SIG-M5 treated with dmso at 0.1 percent for 504 hours (cell line): ENCODE data around the gene DDX42.
A peak's percentile ranks its signal among the peaks of the same experiment; 100 is the strongest.
"Not testable (repeated sequence)": the region's sequence is repeated elsewhere in the genome, so short reads cannot be mapped to it uniquely, and the experiment has no call there.

ENCODE experiments used
- DNase-seq: peaks from one replicate; lab custom pipeline; 2025; ENCODE audit not compliant: unreplicated experiment; lab: John Stamatoyannopoulos, UW

Gene DDX42

DNA sequence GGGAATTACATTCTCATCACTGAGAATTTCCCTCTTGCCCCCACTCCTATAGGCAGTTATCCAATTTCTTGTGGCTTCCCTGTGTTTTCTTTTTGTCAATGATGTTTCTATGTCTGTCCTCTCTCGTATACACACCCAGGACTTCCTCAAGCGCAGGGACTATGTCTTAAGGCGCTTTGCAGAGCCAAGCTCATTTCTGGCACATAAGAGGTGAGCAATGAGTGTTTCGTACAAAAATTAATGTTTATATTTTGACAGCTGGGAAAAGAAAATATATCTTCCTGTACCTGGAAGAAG is 947 bp downstream of the DDX42 start:
- peak; percentile 48 for DNase-seq

DNA sequence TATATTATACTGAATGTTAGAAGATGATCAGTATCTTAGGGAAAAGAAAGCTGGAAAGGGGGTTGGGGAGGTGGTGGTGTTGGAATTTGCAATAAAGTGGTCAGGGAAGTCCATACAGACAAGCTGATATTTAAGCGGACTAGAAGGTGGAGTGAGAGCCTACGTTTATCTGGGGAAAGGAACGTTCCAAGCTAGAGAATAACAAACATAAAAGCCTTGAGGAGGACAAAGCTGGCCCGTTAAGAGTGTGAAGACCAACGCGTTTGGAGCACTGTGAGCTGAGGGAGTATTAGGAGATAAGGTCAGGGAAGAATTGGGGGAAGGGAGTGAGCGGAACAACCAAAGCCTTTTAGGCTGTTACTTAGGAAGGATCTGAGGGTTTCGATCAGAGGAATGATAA is 1.4 kb downstream of the DDX42 start:
- DNase-seq, result no peak

DNA sequence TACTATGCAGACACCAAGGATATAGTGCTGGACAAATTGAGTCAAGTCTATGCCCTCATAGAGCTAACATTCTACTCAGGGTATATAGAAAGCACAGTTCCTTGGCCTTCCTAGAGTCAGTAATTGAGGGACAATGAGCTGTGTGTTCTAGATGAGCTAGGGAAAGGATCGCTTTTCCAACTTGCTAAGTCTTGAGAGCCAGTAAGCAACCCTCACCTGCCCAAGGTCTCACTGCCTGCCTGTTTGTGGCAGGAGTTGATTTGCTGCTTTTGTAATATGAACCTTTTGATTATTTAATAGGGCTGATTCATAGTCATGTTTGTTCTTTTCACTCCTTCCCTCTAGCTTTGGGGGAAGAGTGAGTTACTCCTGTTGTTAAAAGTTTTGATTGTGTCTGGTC is 6.5 kb downstream of the DDX42 start:
- DNase-seq, result peak; percentile 62

DNA sequence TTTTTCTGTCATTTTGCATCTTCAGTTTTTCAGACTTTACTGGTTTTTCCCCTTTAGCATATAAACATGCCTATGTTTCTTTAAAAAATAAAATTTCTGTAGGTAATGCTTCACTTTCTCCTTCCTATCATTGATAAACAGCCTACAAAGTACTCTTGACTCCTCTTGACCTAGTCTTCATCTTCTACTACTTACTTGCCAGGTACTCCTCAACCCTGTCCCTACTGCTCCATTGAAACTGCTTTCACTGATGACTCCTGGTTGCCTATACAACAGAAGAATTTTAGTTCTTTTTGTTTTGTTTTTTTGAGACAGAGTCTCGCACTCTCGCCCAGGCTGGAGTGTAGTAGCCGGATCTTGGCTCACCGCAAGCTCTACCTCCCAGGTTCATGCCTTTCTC is 7.0 kb downstream of the DDX42 start:
- DNase-seq, result no peak

DNA sequence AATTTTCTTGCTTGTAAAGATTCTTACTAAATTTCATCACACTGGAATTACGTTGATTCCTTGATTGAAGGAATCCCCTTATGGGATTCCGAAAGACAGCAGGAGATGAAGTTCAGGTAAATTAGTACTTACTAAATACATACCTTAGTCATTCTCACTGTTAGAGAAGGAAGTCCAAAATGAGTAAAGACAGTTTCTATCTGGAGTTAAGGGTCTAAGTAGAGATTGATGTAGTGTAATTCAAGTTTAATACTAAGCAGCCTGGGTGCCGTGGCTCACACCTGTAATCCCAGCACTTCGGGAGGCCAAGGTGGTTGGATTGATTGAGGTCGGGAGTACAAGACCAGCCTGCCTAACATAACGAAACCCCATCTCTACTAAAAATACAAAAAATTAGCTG is 9.6 kb downstream of the DDX42 start:
- DNase-seq, result no peak

DNA sequence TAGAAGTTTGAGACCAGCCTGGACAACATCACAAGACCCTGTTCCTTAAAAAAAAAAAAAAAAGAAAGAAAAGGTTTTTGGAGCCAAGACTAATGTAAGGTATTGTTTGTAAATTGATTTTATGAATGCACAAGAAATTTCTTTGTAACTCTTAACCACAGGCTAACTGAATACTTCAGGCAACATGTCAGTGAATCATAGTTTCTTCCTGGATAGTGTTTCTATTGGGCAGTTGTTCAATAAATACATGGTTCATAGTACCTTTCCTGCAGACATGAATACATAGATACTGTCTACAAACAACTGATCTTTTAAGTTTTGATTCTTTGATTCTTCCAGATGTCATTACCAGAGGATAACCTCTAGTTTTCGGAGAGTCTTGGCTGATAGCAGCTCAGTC is 11.6 kb downstream of the DDX42 start:
- DNase-seq, result no peak

DNA sequence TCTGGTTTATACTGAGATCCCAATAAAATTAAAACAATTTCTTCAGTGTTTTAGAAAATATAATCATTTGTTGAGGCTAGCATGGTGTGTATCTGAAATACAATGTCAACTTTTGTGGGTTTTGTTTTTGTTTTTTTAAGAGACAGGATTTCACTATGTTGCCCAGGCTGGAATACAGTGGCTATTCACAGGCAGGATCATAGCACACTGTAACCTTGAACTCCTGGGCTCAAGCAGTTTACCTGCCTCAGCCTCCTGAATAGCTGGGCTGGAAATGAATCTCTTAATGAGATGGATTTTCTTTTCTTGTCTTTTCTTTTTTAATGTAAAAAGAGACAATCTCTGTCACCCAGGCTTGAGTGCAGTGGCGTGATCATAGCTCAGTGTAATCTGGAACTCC is 12.1 kb downstream of the DDX42 start:
- DNase-seq, result no peak

DNA sequence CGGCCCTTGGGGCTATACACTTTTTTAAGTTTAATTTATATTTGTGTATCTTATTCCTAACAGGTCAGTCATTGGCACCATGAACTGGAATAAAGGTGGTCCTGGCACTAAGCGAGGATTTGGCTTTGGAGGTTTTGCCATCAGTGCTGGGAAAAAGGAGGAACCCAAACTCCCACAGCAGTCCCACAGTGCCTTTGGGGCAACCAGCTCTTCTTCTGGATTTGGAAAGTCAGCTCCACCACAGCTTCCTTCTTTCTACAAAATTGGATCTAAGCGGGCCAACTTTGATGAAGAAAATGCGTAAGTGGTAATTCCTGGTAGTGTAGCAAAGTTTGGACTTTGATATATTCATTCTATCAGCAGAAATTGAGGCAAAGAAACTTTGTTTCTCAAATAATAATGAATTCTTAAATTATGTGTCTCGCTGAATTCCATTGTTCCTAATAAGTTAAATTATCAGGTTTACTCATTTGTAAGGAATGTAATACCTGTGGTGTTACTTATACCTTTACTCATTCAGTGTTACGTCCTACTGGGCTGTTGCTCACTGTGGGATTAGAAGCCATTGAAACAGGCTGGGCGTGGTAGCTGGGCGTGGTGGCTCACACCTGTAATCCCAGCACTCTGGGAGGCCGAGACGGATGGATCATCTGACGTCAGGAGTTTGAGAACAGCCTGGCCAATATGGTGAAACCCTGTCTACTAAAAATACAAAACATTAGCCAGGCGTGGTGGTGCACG is 13.2 kb downstream of the DDX42 start:
- no peak for DNase-seq

DNA sequence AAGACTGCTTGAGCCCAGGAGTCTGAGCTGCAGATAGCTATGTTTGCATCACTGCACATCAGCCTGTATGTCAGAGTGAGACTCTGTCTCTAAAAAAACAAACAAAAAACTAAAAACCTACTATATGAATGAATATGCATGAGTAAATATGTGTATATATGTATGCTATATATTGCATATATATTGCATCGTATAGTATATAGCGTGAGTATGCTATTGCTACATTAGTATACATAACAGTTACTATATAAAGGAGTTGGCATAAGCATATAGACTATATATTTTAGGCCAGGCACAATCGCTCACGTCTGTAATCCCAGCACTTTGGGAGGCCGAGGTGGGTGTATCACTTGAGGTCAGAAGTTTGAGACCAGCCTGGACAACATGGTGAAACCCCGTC is 16.1 kb downstream of the DDX42 start:
- DNase-seq, result no peak

DNA sequence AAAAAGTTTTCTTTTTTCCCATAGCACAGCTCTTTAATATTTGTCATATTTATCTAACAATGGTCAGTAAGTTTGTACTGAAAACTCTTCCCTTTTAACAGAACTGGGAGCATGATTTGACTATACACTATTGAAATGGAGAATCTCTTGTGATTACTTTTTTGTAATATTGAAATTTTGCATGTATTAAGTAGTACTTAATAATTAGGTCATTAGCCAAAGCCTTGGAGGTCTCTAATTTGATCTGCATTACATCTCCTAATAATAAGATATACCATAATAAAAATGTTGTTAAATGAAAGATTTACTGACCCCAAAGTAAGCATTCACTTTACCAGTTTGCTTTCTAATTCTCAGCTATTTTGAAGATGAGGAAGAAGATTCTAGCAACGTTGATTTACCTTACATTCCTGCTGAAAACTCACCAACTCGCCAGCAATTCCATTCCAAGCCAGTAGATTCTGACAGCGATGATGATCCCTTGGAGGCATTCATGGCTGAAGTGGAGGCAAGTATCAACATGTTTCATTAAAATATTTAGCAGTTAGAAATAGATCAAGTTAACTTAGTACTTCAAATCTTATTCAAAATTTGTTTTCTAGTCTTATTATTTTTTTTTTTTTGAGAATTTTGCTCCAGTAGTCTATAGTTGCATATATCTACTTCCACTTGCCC is 18.2 kb downstream of the DDX42 start:
- no peak for DNase-seq

DNA sequence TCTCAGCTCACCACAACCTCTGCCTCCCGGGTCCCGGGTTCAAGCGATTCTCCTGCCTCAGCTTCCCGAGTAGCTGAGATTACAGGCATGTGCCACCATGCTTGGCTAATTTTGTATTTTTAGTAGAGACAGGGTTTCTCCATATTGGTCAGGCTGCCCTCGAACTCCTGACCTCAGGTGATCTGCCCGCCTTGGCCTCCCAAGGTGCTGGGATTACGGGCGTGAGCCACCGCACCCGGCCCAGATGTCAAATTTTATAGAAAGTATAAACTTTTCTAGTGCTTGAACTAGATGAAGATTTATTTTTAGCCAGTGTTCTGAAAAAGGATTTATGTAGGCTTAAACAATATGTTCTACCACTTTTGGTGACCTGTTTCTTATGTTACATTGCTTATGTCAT is 22.4 kb downstream of the DDX42 start:
- DNase-seq, result not testable (repeated sequence)

DNA sequence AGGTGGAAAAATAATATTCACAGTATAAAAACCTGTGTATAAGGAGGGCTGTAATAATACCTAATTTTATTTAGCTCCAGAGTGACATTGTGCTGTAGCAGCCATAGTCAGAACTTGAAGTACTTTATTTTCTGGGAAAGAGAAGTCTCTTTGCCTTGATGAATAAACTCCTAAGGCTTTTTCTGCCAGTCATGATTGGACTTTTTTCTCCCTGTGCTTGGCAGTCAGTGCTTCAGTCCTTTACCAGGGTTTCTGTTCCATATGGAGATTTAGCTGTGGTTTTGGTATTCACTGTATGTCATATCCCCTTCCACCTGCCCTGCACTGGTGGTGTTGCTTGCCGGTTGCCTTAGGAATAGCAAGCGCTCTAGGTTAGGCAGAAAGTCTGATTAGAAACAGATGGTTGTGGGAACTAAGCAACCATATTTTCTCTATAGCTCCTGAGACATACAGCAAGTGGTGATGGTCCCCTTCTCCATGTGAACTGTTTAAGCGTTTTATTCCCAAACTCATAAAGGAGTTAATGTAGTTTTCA is 24.7 kb downstream of the DDX42 start:
- DNase-seq, result no peak

DNA sequence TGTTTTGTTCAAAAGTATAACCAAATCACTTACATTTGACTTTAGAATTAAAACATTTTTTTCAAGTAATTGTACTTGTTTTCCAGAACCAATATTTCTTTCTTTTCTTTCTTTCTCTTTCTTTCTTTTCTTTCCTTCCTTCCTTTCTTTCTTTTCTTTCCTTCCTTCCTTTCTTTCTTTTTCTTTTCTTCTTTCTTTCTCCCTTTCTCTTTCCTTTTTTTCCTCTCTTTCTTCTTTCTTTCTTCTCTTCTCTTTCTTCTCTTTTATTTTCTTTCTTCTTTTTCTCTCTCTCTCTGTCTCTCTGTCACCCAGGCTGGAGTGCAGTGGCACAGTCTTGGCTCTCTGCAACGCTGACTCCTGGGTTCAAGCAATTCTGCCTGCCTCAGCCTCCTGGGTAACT is 26.8 kb downstream of the DDX42 start:
- no peak for DNase-seq

DNA sequence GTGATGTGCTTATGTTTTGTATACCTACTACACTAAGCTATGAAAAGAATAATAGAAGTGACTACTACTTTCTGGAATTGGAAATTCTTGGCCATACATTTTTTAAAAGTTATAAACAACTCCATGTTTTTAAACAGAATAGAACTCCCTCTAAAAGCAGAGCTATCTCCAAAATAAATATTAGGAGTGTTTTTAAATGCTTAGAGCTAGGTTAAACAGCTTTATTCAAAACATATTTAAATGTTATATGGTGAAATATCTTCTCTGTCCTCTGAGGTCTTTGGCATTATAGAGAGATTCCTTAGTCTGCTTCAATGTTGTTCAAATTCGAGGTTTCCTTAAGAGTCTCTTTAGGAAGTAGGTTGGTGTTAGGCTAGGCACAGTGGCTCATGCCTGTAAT is 30.4 kb downstream of the DDX42 start:
- DNase-seq, result no peak

DNA sequence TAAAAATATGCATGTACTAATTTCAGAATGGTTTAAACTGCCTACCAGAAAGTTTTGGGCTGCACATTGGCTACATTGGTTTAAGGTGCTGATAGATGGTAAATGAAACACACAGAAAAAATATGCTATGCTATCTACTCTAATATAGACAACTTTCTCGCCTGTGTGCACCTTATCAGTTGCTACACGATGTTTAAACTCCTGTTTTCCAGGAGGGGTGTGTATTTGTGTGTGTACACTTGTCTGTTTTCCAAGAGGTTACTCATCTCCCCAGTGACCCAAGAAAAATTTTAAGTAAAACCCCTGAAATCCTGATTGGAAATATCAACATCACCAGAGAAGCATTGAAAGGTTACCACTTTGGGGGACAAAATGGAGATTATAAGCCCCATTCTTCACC is 31.6 kb downstream of the DDX42 start:
- DNase-seq, result no peak

DNA sequence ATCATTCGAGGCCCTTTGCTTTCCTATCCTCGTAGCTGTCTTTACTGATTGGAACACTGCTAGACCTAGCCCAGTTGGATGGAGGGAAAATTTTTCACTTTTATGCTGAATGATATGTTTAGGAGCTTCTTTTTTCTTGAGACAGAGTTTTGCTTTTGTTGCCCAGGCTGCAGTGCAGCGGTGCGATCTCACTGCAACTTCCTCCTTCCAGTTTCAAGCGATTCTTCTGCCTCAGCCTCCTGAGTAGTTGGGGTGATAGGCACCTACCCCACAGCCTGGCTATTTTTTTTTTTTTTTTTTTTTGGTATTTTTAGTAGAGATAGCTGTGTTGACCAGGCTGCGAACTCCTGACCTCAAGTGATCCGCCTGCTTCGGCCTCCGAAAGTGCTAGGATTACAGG is 36.0 kb downstream of the DDX42 start:
- DNase-seq, result no peak

DNA sequence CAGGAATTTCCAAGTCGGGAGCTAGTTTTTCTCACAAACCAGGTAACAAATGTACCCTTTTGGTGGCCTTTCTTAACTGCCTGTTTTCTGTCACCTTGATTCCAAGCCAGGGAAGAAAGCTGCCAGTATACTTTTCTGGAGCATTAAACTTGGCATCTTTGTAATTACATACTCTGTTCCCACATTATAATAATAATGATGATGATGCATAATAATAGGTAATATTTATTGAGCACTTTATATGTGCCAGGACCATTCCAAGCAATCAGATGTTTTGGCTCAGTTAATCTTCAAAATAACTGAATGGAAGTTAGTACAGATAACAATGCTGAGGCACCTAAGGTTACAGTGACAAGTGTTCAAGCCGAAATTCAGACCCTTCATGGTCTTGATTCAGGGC is 42.2 kb downstream of the DDX42 start:
- DNase-seq, result no peak

DNA sequence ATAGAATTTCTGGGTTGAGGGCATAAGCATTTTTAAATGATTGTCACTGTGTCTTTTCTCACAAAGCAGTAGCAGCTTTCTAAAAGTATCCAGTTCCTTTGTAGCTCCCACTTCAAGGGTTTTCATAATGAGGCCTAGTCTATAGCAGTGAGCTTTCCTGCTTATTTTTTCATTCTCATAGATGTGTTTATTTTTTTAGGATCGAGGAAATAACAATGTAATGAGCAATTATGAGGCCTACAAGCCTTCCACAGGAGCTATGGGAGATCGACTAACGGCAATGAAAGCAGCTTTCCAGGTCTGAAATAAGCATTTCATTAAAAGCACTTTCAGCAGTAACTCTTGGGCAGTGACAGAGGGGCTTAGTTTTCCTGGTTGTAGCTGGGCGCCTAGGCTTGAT is 42.7 kb downstream of the DDX42 start:
- no peak for DNase-seq

DNA sequence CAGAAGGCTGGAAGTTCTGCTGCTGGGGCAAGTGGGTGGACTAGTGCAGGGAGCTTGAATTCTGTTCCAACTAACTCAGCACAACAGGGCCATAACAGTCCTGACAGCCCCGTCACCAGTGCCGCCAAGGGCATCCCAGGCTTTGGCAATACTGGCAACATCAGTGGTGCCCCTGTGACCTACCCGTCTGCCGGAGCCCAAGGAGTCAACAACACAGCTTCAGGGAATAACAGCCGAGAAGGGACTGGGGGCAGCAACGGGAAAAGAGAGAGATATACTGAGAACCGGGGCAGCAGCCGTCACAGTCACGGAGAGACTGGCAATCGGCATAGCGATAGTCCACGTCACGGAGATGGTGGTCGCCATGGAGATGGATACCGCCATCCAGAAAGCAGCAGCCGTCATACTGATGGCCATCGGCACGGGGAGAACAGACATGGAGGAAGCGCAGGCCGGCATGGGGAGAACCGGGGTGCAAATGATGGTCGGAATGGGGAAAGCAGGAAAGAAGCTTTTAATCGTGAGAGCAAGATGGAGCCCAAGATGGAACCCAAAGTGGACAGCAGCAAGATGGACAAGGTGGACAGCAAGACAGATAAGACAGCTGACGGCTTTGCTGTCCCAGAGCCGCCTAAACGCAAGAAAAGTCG is 43.9 kb downstream of the DDX42 start:
- DNase-seq, result no peak

DNA sequence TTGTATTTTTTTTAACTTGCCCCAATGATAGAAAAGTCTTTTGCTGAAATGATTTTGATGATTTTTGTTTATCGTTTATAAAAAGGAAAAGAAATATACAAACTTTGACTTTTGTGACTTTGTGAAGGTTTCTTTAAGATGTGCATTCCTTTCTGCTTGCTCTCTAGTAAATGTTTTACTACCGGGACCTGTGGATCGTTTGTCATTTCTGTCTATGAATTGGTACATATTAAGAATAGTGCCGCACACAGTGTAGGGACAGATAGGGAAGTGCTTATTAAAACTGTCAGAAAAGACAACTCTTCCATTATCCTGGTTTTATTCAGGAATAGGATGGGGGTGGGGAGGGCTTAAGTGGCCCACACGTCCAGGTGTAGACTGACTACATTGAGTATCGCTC is 45.2 kb downstream of the DDX42 start:
- no peak for DNase-seq

DNA sequence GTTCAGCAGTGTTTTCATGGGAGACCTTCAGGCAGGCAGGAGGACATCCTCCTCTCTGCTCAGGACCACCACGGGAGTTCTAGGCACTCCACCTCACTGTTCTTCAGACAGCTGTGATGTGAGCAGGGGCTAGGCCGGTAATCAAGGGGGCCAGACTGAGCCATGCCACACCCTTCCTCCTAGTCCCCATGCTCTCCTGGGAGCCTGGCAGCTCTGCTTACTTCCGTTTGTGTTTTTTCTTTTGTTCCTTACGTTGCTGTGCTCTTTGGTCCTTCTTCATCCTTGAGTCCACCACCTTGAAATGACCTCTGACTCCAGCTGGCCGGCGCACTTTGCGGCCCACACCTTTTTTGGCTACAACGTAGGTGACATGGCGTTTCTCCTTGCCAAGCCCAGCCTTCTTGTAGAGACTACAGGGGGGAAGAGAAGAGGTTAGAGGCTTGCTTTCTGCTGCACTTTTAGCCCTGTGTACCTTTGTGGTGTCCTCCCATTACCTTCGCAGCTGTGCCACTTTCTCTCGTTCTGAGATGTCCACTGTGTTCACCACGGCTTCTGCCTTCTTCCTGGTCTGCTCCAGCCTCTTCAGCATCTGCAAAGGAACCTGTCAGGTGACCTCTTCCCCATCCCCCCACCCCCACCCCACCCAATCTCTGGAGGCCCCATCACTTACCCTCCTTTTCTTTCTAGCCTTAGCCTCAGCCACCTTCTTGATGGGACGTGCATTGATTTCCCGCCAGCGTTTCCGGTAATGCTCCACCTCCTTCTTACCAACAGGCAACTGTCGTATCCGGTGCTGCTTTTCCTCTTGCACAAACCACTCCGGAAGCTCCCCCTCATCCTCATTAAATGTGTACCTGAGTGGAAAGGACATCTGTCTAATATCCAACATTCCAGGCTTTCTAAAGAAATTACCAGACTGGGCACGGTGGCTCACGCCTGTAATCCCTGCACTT is 45.9 kb downstream of the DDX42 start:
- DNase-seq, result no peak
